Activated naive CD4-positive, alpha-beta T cell (primary cell): ENCODE results near the gene MARK3.
"Not testable (repeated sequence)": the region's sequence is repeated elsewhere in the genome, so short reads cannot be mapped to it uniquely, and the experiment has no call there.

Experiments
- DNase-seq, 4 experiments: peaks; one replicate each; lab custom pipeline; 2025; lab: John Stamatoyannopoulos, UW

MARK3 gene

GRCh38 chr14:103385152-103385928 lies at the start of gene MARK3:
MARK3 (plus strand) TSS chr14:103385415; CDS start chr14:103386030, 615 bp downstream.
- DNase-seq, result peak; percentile 85 to 93 (median 92)

DNA sequence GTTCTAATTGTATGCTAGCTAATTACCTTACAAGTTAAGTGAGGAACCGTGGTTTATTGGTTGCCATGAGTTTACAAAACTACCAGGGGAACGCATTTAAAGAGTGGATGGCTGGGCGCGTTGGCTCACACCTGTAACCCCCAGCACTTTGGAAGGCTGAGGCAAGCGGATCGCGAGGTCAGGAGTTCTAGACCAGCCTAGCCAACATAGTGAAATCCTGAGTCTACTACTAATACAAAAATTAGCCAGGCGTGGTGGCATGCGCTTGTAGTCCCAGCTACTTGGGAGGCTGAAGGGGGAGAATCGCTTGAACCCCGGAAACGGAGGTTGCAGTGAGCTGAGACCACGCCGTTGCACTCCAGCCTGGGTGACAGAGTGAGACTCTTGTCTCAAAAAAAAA lies 49.0 kb upstream of the MARK3 start:
- no peak for DNase-seq

DNA sequence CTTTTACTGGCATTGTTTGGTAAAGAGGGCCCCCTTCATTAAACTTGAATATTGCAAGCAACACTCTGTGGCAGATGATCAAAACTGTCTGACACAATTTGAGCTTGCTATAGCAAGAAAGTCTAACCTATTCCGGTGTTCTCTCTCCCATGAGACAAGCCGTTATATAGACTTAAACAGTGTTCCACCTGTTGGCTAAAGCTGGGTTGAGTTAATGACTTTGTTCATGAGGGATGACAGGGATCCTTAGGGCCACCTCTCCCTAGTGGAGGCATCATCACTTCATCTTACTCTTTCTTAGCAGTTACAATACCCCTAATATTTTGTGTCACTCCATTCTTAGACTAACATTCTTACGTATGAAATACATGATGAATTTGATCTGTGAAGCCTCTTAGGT lies 47.4 kb upstream of the MARK3 start:
- DNase-seq, result no peak

DNA sequence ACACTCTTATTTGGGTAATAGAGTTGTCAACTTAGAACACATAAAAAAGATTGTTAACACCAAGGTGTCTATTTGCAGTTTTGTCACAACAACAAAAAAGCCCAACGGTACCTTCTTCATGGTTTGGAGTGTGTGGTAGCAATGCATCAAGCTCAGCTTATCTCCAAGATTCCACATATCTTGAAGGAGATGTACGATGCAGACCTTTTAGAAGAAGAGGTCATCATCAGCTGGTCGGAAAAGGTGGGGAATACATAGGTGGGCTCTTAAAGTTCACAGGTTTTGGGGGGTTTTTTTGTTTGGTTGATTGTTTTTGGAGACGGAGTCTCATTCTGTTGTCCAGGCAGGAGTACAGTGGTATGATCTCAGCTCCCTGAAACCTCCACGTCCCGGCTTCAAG lies 45.7 kb upstream of the MARK3 start:
- DNase-seq, result no peak

- no peak for DNase-seq
These were observed 44.6 kb upstream of the MARK3 start for GRCh38 chr14:103340480-103341212.

DNA sequence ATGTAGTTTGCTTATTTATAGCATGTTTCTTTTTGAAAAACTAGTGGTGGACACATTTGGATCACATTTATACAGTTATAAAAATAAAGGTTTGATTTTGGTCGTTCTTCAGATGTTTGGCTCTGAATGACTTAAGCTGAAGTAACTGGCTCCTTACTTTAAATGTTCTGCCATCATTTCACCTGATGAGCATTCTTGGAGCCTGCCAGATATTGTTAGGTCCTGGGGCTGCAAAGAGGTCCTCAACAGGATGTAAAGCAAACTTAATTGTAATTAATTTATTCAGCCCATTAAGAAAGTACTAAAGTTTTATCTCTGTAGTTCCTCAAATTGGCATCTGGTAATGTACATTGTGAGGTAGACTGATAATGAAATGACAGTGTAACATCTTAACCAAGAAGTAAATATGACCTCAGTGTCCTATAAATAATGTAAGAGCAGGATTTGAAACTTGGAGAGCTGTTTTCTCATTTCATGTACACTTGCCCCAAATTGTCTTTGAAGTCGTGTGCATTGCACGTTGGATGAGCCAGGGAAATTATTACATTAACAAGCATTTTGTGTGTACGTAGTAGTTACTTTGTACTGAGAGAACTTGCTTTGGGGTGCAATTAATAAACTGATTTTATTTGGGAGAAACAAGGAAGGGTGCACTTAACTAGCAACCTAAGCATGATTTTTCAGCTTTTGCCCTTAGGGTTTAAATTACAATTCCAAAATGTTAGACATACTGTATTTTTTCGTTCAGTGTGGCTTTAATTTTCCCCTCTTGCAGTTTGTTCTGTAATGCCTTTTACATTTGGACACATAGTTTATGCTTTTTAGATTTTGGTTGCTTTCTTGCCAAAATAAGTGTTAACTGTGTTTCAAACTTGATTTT lies 43.7 kb upstream of the MARK3 start:
- no peak for DNase-seq

GRCh38 chr14:103343164-103343879 lies 41.9 kb upstream of the MARK3 start:
- no peak for DNase-seq

DNA sequence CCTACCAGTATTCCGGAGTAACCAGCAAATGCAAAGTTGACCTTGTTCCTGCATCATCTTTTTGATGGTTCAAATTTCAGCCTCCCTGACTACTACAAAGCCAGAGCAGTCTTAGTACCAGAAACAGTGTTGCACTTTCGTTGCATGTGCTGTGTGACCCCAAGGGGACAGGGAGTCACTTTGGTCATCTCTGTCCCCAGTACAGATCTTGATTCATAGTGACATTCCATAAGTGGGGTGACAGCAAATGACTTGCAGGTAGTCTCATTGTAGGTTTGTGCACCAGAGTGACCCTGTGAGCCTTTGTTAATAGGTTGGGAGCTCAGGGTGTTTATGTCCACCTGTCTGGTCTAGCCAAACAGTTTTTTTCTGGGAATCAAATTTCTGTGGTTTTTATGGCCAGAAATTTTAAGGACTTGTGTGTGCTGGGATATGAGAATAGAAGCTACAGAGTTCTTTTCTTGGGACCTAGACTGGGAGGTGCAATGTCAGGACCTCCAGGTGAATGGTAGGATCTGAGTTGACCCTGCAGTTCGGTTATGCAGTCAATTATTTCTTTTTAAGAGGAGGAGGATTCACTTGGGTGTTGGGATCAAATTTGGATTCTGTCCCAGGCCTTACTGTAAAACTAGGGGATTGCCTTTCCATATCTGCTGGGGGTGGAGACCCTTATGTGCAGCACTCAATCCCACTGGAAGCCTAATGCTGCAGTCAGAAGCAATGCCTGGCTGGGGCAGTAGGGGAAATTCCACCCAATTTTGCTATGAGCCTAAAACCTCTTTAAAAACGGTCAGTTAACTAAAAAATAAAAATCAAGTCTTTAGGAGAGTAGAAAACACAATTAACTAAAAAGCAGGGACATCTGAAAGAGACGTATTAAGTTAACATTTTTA lies 41.1 kb upstream of the MARK3 start:
- no peak for DNase-seq

DNA sequence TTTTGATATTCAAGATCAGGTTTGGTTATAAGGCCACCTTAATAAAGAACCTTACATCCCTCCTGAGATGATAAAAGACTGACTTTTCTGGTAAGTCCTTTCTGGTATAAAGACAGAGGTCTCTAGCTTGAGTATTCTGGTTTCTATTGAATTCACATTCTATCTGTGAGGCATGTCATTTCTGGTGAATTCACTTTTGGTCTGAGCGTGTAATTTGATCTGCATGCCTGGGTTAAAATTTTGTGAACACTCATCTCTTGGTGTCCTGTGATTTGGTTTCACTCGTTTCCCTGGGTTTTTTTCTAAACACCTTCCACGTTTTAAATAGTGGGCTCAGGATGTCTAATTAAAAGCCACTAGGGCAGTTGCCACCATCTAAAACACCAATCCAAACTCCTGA lies 38.9 kb upstream of the MARK3 start:
- no peak for DNase-seq

DNA sequence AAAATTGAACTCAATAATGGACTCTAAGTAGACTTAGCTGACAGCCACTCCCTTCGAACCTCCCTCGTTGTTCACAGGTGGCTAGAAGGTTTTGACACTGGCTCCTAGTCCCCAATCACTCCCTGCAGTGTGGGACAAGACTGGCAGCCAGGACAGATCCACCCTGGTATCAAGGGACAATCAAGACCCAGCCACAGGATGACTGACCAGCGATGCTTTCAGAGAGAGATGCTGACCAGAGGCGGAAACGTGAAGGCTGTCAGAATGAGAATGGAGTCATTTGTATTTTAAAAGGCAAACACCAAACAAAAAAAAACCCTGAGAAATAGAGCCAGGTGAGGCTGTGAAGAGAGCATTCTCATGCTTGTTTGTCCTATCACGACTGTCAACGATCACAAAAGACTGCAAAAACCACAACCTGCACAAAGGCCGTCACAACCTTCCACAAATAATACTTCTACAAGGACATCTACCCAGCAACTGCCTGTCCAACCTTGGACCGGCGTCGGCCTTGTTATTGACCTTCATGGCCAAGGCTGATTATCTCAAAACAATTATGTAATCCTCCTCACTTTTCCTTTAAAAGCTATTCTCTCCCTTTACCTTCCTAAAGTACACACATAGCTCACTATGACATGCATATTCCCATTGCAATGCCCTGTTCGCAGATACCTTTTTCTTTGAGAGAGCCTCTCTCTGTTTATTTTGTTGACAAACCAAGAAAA lies 38.0 kb upstream of the MARK3 start:
- no peak for DNase-seq

GRCh38 chr14:103348154-103348553 lies 37.1 kb upstream of the MARK3 start:
- no peak for DNase-seq

DNA sequence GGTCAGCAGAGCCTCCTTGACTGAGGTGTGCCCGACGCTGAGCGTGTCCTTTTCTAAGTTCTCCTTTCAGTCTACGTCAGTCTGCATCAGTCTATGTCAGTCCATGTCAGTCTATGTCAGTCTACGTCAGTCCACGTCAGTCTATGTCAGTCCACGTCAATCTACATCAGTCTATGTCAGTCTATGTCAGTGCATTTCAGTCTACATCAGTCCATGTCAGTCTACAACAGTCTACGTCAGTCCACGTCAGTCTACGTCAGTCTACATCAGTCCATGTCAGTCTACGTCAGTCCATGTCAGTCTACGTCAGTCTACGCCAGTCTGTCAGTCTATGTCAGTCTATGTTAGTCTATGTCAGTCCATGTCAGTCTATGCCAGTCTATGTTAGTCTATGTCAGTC lies 35.2 kb upstream of the MARK3 start:
- no peak for DNase-seq

DNA sequence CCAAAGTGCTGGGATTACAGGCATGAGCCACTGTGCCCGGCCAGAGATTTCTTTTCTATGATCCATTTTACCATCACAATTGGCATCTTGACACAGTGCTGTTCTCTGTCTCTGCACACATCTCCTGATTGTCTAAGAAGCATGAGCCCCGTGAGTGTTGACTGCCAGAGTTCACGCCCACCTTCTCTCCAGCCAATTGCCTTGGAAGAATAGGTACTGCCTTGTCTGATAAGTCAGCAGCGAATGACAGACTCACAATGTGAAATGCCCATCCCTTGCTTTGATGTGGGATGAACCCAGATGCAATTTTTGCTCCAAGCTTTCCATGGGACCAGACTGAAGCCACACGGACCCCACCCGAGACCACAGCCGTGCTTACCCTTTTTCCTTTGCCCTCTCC lies 31.9 kb upstream of the MARK3 start:
- DNase-seq, result no peak

- DNase-seq, result no peak
These were observed 31.1 kb upstream of the MARK3 start for GRCh38 chr14:103354141-103354540.

DNA sequence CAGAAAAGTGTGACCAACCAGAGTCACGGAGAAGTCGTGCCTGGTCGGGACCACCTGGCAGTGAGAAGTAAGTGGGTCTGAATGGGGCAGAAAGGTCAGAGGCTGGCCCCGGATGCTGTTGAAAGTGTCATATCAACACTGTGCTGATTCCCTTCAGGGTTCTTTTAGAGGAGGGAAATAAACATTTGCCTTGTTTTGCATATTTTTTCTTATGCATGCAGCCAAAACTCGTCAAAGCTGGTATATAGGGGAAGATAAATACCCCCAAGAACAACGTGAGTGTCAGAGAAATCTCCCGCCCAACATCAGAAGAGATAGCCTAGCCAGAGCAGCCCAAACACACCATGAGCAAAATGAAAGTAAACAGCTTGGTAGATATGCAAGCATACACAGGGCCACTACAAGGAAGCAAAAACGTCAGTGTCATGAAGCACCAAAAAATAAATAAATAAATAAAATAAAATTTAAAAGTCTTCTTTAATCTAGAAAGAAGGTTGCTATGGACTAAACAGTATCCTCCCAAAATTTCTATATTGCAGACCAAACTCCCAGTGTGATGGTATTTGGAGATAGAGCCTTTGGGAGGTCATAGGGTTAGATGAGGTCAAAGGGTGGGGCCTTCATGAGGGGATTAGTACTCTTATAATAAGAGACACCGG lies 29.1 kb upstream of the MARK3 start:
- no peak for DNase-seq

- DNase-seq, result not testable (repeated sequence)
These were observed 27.7 kb upstream of the MARK3 start for GRCh38 chr14:103357552-103357951.

GRCh38 chr14:103360548-103360947 lies 24.7 kb upstream of the MARK3 start:
- no peak for DNase-seq

DNA sequence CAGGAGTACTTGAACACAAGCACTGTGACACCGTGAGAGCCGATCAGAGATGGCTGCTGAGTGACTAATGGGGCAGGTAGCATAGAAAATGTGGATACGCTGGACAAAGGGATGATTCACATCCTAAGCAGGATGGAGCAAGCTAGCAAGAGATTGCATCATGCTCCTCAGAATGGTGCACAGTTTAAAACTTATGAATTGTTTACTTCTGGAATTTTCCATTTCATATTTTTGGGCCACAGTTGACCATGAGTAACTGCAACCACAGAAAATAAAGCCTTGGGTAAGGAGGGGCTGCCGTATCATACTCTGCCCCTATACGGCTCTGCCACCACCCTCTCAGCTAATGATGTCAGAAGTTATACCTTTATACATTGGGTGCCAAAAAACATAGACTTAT lies 23.3 kb upstream of the MARK3 start:
- DNase-seq, result no peak

DNA sequence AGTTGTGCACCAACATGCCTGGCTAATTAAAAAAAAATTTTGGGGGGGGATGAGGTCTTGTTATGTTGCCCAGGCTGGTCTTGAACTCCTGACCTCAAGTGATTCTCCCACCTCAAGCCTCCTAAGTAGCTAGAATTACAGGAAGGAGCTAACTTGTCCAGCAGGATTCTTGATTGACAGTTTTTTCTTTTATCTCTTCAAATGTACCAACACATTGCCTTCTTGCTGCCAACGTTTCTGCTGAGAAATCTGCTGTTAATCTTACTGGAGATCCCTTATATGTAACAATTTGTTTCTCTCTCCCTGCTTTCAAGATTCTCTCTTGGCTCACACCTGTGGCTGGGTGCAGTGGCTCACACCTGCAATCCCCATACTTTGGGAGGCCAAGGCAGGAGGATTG lies 22.4 kb upstream of the MARK3 start:
- DNase-seq, result no peak

DNA sequence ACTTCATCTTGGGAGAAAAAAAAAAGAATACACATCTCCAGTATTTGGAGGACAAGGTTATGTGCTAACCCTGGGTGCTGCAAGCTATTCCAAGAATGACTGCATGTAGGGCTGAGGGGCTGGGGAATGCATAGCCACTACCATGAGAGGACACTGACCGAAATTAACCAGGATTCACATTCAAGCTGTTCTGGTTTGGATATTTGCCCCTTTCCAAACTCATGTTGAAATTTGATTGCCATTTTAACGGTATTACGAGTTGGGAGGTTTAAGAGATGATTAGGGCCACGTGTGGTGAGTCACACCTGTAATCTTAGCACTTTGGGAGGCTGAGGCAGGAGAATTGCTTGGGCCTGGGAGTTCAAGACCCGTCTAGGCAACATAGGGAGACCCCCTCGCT lies 18.5 kb upstream of the MARK3 start:
- DNase-seq, result no peak
